OCI-M2 (cell line): Measurements from ENCODE around the gene EIF4G3.
"Not testable (repeated sequence)": the region's sequence is repeated elsewhere in the genome, so short reads cannot be mapped to it uniquely, and the experiment has no call there.

Source experiments
- DNase-seq: peaks from one replicate; lab custom pipeline; 2025; ENCODE audit not compliant: unreplicated experiment; lab: John Stamatoyannopoulos, UW

EIF4G3 gene

DNA sequence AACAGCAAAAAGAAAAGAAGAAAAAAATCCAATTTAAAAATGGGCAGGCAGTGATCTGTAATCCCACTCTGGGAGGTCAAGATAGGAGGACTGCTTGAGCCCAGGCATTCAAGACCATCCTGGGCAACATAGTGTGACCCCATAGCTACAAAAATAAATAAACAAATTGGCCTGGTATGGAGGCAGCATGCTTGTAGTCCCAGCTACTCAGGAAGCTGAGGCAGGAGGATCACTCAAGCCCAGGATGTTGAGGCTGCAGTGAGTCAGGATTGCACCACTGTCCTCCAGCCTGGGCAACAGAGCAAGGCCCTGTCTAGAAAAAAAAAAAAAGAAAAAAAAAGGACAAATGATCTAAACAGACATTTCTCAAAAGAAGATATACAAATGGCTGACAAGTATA is 99.6 kb downstream of the EIF4G3 start:
- DNase-seq, result no peak

DNA sequence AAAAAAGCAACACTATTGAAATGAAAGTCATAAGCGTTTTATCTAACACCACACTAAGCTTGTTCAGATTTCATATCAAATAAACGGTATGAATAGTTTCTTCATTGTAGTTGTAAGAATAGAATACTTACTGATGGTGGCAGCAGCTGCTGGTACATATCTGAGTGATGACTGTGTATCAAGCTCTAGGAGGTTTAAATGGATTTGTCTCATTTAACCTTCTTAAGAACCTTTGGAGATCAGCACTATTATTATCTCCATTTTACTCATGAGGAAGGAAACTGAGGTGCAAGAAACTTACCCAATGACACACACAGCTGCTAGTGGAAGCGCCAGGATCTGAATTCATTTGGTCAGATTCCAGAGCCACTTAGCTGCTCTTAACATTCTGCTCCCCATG is 104.0 kb downstream of the EIF4G3 start:
- DNase-seq, result no peak

DNA sequence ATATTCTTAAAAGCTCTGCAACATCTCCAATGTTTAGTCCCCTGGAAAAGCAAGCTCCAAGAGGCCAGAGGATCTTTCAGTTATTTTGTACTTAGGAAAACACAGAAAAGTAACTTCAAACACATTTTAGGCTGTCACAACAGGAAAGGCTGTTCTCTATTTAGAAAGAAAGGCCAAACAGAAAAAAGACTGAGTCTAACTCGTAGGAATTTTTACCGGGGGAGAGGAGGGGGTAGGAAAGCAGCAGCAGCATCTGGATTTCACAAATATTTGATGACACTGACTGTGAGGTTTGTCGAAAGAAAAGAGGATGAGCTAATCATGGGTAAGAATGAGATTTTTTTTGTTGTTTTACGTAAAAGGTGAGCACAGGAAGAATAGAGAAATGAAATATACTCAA is 107.1 kb downstream of the EIF4G3 start:
- no peak for DNase-seq

DNA sequence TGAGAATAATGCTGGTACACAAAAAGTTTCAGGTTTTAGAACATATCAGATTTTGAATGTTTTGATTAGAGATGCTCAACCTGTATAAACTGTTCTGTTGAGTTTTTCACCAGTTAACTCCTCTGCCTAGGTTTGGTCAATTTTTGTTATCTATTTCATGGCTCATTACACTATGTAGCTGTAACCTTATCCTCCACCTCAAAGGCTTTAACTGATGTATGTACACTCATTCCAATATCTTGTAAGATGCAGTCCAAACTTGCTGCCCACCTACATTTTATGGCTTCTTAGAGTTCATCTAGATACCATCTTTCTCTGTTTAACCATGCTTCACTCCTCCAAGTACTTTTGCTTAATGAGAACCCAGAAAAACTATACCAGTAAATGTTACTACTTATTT is 107.8 kb downstream of the EIF4G3 start:
- no peak for DNase-seq

DNA sequence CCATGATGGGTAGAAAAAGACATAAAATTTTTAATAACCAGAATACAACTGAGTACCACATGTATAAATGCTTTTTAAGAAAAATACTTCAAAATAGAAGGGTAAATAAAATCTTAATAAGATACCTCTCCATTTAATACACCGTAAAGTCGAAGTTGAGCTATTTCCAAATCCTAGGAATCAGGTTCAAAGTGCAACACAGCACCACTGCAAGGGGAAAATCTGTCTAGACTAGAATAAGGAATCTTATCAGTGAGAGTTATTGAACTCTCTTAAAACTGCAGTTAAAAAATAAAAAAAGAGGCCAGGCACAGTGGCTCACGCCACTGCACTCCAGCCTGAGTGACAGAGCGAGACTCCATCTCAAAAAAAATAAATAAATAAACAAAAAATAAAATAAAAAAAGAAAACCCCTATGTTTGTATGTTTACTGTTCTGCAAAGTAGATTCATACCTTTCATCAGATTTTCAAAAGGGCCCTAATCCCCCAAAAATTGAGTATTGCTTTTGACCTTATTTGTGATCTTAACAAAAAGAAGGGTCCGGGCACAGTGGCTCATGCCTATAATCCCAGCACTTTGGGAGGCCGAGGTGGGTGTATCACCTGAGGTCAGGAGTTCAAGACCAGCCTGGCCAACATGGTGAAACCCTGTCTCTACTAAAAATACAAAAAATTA is 109.0 kb downstream of the EIF4G3 start:
- no peak for DNase-seq

DNA sequence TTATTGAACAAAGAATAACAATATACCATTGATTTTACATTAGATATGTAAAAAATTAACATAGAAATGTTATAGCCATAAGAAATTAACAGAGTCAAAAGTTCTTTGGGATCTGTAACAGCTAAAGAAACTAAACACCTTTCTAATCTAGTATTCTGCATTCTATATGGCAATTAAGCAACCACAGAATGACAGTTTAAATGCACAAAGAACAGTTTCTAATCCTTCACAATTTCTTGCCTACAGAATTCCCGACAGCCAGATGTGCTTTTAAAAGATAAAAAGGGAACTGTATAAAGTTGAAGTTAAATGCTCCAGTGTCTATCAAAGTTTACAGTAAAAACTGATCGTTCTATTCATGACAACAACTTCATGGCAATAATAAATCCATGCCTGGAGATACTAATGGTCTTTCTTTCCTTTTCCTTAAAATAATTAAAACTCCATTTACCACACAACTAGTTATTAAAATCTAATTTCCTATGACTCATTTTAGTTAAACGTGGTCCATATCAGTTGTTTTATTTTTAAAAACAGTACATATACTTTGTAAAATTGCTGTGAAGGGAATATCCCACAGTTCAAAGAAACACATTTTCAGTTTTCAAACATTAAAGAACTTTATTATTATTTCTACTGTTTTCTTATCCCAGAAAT is 110.2 kb downstream of the EIF4G3 start:
- no peak for DNase-seq

DNA sequence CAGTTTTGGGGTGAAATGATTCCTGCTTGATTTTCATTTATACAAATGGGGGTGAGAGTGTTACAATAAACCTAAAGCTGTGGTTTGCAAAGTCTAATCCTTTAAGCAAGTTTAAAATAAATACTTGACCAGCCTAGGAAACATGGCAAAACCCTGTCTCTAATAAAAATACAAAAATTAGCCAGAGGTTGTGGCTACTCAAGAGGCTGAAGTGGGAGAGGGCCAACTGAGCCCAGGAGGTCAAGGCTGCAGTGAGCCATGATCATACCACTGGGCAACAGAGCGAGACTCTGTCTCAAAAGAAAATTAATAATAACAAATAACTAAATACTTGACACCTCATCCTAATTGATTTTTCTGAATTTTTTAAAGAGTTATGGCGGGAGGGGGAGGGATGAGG is 110.8 kb downstream of the EIF4G3 start:
- DNase-seq, result no peak

DNA sequence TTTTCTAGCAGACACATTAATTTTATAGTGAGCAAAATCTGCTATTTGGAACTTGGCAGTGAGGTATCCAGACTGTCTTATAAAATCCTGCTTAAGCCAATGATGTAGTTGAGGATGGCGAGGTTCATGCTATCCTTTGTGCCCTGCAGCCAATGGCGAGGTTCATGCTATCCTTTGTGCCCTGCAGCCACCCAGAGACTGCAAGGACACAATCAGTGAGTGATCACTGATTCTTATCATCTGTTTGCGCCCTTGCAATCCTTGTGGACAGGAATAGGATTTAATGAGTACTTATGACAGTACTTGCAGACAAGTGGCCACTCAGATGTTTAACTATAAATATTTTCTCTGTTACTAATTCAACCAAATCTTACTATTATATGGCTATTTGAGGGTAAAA is 112.6 kb downstream of the EIF4G3 start:
- DNase-seq, result no peak

DNA sequence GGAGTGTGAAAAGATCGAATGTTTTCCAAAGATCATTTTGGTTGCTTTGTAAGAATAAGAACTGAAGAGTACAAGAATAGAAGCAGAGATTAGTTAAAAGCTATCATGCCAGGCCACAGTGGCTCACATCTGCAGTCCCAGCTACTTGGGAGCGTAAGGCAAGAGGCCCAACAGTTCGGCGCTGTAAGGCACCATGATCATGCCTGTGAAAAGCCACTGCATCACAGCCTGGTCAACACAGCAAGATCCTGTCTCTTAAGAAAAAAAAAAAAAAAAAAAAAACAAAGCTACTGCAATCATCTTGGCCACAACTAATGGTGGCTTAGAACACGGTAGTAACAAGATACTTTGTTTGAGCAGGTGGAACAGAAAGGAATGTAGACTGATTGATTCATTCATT is 116.2 kb downstream of the EIF4G3 start:
- no peak for DNase-seq

DNA sequence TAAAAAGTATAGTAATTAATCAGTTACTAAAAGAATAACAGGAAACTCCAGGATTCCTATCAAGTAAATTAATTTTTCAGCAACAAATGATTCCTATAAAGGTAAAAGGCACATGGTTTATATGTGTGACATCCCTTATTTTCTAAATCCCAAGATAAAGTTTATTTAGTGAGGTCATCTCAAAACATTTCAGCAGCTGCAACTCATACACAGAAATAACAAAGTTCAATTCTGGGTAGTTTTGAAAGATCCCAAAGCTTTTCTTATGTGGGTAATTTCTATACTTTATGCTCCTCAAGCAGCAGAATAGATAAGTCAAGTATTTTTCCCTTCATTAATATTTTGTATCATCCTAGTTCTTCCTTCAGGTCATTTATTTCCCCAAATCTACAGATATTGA is 117.7 kb downstream of the EIF4G3 start:
- DNase-seq, result no peak

DNA sequence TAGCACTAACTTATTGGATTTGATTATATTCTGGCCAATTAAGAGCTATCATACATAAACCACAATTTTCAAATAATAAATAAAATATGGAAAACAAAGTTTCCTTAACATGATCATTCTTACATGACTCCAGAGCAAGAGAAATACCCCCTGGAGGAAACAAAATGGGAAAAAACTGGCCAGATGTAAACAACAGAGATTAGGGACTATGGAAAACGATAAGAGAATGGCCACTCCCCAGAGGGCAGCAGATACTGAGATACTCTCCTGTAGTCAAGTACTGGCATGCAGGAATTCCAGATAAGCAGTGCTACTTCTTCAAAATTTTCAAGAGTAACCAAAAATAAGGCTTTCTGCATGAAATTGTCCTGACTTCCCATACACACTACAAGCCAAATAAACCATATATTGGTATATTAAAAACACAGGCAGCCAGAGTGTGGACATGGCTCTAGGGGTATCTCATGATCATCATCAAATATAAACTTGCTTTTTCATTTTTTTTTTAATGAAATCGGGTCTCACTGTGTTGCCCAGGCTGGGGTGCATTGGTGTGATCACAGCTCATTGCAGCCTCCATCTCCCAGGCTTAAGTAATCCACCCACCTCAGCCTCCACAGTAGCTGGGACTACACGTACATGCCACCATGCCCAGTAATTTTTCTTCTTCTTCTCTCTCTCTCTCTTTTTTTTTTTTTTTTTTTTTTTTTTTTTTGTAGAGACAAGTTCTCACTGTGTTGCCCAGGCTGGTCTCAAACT is 118.5 kb downstream of the EIF4G3 start:
- DNase-seq, result no peak

DNA sequence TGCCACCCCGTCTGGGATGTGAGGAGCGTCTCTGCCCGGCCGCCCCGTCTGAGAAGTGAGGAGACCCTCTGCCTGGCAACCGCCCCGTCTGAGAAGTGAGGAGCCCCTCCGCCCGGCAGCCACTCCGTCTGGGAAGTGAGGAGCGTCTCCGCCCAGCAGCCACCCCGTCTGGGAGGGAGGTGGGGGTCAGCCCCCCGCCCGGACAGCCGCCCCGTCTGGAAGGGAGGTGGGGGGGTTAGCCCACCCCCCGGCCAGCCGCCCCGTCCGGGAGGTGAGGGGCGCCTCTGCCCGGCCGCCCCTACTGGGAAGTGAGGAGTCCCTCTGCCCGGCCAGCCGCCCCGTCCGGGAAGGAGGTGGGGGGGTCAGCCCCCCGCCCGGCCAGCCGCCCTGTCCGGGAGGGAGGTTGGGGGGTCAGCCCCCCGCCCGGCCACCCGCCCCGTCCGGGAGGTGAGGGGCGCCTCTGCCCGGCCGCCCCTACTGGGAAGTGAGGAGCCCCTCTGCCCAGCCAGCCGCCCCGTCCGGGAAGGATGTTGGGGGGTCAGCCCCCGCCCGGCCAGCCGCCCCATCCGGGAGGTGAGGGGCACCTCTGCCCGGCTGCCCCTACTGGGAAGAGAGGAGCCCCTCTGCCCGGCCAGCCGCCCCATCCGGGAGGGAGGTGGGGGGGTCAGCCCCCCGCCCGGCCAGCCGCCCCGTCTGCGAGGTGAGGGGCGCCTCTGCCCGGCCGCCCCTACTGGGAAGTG is 123.3 kb downstream of the EIF4G3 start:
- not testable (repeated sequence) for DNase-seq

DNA sequence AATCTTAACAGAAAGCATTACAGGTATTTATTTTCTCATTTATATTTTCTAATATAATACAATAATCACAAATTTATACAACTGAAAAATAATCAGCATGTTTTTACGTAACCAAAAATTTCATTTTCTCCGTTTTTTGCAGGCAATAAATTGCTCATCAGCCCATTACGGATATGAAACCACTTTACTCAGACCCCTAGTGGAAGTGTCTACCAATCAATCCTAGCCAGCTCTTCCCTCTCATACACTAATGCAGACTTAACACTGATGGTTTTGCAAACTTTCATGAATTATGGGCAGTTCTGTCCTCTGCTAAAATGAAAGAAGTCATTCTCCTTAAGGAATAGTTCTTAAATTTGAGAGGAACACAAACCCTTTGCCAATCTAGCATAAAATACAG is 124.7 kb downstream of the EIF4G3 start:
- no peak for DNase-seq

DNA sequence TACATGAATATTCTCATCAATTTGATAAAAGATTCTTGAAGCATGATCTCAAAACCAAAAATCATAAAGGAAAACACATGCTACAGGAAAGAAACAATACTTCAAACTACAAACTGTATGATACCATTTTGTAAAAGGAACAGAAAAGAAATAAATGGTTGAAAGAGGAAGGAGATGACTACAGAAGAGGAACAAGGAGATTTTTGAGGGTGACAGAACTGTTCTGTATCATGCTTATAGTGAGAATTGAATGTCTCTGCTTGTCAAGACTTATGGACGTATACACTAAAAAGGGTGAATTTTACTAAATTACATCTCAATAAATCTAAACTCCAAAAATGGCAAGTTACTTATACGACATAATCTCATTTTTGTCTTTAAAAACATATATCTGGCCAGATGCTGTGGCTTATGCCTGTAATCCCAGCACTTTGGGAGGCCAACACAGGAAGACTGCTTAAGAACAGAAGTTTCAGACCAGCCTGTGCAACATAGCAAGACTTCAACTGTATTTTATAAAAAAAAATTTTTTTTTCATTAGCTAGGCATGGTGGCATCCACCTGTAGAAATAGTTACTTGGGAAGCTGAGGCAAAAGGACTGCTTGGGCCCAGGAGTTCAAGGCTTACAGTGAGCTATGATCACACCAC is 125.4 kb downstream of the EIF4G3 start:
- DNase-seq, result no peak

DNA sequence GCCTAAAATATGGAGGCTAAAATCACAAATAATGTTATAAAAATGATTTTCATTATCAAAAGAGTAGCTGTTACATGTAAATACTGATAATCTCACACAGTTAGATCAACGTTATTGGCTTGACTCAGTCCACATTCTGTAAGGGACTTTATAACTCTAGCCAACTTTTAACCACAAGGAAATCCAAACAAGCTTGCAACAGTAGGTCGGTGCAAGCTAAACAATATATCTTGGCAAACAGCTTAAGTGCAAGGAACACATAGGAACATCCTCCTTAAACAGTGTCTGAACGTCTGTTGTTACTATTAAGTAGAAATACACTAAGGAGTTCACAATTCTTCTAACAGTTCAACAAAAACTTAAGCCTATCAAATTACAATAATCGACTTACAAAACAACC is 126.7 kb downstream of the EIF4G3 start:
- DNase-seq, result no peak

DNA sequence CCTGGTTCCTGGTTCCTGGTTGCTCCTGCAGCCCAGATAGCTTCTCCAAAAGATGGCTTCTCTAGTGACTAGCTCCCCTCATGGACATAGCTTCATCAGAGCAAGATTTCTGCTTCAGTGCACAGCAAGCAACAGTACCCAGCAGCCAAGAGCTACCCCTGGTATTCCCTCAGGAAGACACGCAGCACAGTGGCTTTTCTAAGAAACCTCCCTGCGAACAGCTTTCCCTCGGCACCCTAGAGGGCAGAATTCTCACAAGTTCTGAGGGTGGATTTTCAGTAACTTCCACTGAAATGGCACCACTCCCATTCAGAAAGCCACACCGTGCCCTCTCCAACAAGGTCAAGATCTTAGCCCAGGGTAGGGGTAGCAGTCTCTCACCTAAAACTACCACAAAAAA is 128.2 kb downstream of the EIF4G3 start:
- no peak for DNase-seq

DNA sequence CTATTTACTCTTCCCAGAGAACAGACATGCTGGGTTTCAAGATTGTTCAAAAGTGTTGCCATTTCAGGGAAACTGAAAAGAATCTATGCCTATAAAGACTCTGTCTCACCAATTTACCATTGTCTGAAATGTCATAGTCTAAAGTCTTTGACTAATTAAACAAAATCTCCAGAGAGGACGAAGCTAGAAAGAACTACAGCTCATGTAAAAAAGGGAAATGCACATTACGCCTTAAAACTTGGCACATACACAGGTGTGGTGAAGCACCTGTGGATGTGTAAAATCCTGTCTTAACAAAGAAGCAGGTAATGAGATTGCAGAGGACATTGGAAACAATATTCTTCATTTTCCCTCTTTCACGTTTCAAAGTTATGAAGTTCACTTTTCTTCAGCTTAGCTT is 130.6 kb downstream of the EIF4G3 start:
- no peak for DNase-seq

DNA sequence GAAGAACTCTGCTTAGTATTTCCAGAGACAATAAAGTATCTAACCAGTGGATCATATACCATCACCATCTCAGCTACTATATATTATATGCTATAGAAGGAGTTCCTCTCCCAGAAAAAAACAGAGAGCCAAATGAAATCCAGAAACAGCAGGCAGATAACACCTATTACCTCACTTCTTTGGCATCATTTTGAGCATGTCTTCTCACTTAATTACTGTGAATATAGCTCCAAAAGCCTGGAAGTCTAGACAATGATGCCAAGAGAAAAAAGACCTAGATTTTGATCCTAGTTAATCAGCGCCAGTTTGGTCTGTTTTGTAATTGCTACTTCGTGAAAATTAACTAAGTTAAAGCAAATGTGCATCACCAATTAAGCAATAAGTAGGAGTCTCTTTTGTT is 131.3 kb downstream of the EIF4G3 start:
- DNase-seq, result no peak

DNA sequence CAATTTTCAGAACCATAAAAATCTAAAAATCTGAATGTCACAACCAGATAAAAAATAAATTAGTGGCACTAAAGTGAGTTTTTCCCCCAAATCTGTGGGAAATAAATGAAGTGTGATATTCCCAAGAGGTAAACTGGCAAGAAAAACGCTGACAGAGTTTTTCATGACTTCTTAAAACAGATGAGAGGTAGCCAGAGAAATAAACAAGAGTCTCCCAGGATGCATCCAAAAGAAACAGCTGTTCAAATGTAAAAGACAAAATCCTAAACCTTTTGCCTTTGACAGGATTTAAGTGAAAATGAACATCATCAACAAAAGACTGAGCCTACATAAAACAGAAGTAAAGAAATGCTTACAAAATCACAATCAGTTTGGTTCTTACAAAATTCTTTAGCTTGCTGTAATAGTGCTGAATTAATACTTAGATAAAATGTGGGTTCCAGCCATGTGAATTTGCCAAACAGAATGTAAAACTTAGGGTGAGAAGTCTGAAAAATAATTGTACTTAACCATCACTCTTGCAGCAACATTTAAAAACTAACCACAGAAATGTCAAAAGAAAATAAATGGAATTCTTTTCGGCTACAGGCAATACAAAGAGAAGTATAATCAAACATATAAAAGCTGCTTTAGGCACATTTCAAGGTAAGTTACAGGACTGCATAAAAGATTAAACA is 133.6 kb downstream of the EIF4G3 start:
- no peak for DNase-seq

DNA sequence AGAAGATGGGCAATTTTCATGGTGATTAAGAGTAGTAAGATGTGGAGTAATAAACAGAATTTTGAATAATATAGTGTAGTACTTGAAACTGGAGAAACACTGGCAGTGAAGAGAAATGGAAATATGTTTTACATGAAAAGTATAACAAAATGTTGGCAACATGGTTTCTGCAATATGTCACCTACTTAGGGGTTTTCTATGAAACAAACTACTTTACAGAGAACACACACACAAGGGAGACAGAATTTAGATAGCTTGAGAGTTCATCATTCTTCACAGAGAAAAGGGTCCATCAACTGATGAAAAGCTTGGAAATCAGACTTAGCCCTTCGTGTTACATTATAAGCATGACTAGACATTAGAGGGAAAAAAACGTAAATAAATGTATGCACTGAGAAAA is 135.2 kb downstream of the EIF4G3 start:
- no peak for DNase-seq

DNA sequence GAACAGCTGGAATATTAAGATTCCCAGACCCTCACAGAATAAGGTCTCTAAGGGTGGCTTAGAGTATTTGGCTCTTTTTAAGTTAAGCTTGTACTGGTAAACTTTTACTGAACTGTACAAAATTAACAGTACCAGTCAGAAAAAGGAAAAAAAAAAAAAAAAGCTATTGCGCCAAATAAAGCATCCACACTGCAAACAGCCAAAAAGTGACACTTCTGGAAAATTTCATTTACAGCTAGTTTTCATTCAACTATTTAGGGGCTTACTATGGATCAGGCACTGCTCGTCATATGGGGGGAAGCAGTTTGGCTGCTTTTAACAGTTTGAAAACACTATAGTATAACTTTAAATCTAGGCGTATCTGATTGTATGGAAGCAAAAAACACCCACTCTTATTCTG is 139.6 kb downstream of the EIF4G3 start:
- DNase-seq, result no peak
